RWPE1 (cell line): ENCODE data around the gene FUNDC2.

ENCODE experiments used
- CTCF ChIA-PET: fragments of 350-600 bp; sonication (Branson Sonifier 250); formaldehyde crosslinking; extraction: SDS; loops from one replicate; lab custom pipeline; 2021; lab: Yijun Ruan, JAX
- POLR2A ChIA-PET: fragments of 400-600 bp; formaldehyde crosslinking; extraction: SDS; loops from one replicate; lab custom pipeline; 2020; ENCODE audit warnings: antibody characterized with exemption; ENCODE audit not compliant: low non-redundant PET; lab: Yijun Ruan, JAX
- DNase-seq: peaks from one replicate; pipeline ENCODE4 v3.0.0; 2012; ENCODE audit warnings: low spot score
- H3K27ac ChIP-seq: fragments of 450-650 bp; 2 replicates; pipeline ENCODE4 v1.5.1; 2017
- TF ChIP-seq, protein P1 (sequence below): fragments of 450-650 bp; conservative IDR thresholded peaks from 2 replicates; pipeline ENCODE4 v1.5.1; 2017; ENCODE audit warnings: low read depth, mild to moderate bottlenecking

FUNDC2 gene

DNA sequence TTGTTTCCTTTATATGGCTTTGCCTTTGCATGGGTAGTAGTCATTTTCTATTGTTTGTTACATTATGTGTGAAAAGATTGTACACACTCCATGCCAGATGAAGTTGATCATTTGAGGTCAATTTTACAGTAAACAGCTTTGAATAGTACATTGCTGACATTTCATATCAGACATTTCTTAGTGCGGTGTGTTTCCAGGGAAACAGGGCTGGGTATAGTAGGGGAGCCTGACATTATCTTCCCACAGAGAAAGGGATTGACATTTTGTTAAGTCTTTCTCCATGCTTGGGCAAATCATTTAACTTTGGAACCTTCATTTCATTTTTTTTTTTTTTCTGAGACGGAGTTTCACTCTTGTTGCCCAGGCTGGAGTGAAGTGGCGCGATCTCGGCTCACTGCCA, 5.0 kb downstream of the FUNDC2 start:
- CTCF ChIA-PET: no interaction called here
- DNase-seq: no peak

DNA sequence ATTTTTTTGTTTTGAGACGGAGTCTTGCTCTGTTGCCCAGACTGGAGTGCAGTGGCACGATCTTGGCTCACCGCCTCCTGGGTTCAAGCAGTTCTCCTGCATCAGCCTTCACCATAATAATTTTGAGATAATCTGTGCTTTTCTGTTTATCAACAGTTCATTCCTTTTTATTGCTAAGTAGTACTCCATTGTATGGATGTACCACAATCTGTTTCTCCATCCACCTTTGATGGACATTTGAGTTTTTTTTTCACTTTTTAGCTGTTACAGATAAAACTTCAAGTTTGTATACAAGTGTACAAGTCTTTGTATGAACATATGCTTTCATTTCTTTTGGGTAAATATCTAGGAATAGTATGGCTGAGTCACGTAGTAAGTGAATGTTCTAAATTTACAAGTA, 9.0 kb downstream of the FUNDC2 start:
- no peak overlapping the region for H3K27ac ChIP-seq
- TF ChIP-seq, protein P1, sequence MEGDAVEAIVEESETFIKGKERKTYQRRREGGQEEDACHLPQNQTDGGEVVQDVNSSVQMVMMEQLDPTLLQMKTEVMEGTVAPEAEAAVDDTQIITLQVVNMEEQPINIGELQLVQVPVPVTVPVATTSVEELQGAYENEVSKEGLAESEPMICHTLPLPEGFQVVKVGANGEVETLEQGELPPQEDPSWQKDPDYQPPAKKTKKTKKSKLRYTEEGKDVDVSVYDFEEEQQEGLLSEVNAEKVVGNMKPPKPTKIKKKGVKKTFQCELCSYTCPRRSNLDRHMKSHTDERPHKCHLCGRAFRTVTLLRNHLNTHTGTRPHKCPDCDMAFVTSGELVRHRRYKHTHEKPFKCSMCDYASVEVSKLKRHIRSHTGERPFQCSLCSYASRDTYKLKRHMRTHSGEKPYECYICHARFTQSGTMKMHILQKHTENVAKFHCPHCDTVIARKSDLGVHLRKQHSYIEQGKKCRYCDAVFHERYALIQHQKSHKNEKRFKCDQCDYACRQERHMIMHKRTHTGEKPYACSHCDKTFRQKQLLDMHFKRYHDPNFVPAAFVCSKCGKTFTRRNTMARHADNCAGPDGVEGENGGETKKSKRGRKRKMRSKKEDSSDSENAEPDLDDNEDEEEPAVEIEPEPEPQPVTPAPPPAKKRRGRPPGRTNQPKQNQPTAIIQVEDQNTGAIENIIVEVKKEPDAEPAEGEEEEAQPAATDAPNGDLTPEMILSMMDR: no peak
- CTCF ChIA-PET: no interaction called here
- DNase-seq: no peak
- POLR2A ChIA-PET: no interaction called here

More for the DNA sequence above, 5.0 kb downstream of the FUNDC2 start:
- TF ChIP-seq, protein P1: no peak
- POLR2A ChIA-PET: no interaction called here
- H3K27ac ChIP-seq: no peak overlapping the region

DNA sequence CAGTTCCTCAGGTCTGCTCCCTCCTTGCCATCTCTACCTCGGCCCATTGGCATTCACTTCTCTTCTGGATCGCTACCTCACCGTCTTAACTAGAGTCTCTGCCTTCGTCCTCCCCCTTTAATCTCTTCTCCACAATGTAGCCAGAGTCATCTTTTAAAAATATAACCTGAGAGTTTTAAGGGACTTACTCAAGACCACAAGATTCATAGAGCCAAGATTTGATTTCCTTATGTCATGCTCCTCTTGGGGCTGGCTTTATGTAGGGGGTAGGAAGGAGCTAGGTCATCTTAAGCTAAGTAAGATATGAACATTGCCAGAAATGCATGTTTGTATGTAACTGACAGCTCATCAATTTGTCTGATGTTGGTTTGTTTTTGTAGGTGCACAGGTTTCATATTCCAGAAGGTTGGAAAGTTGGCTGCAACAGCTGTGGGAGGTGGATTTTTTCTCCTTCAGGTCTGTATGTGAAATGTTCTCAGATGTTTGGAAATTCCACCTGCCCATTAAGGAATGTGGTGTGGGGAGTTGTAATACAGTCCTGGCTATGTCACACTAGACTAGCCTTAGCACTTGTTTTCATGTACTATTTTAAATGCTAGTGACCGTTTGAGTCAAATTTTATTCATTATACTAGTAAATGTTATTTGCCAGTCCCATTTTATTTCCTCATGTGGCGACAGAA, 19.6 kb downstream of the FUNDC2 start:
- POLR2A ChIA-PET: no interaction called here

DNA sequence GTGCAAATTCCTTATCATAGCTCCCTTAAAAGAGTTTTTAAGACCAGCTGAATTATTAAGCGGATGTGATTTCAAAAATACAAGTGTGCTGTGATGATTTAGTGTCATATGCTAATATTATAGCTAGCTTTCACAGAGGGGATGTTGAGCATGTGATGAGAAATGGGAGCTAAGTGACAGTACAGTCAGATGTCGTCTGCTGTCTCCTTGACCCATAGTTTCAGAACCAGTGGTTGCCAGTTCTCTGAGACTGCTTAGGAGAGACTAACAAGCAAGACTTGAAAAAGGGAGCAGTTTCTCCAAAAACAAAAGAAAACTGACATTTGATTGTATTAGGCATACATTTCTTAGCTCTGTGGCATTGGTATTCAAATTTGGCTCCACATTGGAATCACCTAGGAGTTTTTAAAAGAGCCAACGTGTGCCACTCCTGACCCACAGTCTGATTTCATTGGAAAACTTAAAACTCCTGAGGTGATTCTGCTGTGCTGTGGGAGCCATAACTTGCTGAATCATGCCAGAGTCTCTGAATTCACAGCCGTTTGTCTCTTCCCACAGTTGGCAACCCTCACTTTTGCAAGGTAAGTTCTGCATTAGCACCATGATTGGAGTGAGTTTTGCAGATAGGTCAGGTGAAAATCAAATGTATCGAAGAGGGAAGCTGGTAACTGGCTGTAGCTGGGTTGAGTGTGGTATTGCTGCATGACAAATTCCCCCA, 20.3 kb downstream of the FUNDC2 start:
- CTCF ChIA-PET: interaction anchor here (0.6 kb wide), 1 partner anchor 9 kb away, joined by 3 read pairs; no protein-coding TSS in a partner anchor
- H3K27ac ChIP-seq: no peak overlapping the region
- DNase-seq: no peak
- TF ChIP-seq, protein P1: no peak
- POLR2A ChIA-PET: no interaction called here

More for the DNA sequence above, 19.6 kb downstream of the FUNDC2 start:
- DNase-seq: no peak
- no peak overlapping the region for H3K27ac ChIP-seq
- TF ChIP-seq, protein P1: no peak
- CTCF ChIA-PET: interaction anchor here (0.6 to 0.9 kb wide), 3 partner anchors 10 to 128 kb away, joined by 3 to 6 read pairs (median 3); no protein-coding TSS in a partner anchor

DNA sequence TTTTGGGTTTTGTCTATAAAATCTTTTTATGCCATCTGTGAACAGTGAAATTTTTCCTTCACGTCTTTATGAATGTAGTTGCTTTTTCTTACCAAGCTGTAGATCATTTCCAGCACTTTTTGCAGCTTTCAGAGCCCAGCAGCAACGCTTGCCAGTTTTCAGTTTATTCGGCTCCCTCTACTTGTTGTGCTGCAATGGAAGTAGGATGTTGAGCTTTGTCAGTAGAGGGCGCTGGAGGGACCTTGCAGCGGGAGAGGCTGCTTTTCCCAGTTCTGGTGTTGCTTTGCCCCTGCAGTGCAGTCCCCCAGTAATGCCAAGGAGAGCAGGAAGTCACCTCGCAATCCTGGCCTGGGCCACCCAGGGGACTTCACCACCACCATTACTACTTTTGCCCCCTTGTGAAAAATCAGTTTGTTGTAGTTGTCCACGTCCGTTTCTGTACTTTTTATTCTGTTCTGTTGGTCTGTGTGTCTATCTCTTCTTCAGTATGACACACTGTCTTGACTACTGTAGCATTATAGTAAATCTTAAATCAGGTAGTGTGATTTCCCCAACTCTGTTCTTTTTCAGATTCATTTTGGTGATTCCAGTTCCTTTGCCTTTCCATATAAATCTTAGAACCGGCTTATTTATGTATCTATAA, 22.5 kb downstream of the FUNDC2 start:
- no peak overlapping the region for H3K27ac ChIP-seq
- TF ChIP-seq, protein P1: no peak
- ChIA-PET POLR2A (no interaction called here), CTCF (no interaction called here)
- DNase-seq: no peak

DNA sequence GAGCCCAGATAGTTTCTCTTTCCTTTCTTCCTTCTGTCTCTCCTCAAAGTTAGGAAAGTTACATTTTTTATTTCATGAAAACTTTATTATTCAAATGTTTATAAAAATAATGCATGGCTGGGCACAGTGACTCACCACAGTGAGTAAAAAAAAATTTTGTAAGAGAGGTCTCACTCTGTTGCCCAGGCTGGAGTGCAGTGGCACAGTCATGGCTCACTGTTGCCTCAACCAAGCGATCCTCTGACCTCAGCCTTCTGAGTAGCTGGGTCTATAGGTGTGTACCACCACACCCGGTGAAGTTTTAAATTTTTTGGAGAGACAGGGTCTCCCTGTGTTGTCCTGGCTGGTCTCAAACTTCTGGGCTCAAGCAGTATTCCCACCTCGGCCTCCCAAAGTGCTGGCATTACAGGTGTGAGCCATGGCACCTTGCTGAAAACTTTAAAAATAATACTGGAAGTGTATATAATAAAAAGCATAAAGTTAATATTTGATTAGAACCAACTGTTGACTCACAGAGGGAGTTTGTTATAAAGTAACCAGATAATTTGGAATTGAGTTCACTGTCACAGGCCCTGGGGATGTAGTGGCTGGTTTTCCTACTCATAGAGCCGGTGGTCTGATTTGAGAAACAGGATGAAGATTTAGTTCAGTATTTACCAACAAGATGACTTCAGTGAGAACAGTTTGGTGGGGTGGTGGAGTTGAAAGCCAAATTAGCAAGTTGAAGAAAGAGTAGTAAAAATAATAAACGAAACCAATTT, 26.3 kb downstream of the FUNDC2 start:
- no peak overlapping the region for H3K27ac ChIP-seq
- ChIA-PET POLR2A (no interaction called here), CTCF (interaction anchor here (0.7 kb wide), 1 partner anchor 159 kb away, joined by 4 read pairs; no protein-coding TSS in a partner anchor)
- TF ChIP-seq, protein P1: no peak
- no peak for DNase-seq
